Fibroblast of pulmonary artery (primary cell): Measurements from ENCODE around the gene HOXD3.

Source experiments
- DNase-seq: peaks from one replicate; pipeline ENCODE4 v3.0.0-alpha.2; 2010; ENCODE audit warnings: low read depth
- H3K4me3 ChIP-seq: replicated peaks from 2 replicates; pipeline ENCODE4 v1.5.1; 2011; ENCODE audit warnings: low read depth, mild to moderate bottlenecking, control low read depth, low read length, moderate library complexity
- TF ChIP-seq, protein P1 (sequence below): IDR thresholded peaks from 2 replicates; pipeline ENCODE4 v1.5.1; 2011; ENCODE audit warnings: mild to moderate bottlenecking, control low read depth, low read length, inconsistent platforms; ENCODE audit errors: missing control alignments

The HOXD3 gene

DNA sequence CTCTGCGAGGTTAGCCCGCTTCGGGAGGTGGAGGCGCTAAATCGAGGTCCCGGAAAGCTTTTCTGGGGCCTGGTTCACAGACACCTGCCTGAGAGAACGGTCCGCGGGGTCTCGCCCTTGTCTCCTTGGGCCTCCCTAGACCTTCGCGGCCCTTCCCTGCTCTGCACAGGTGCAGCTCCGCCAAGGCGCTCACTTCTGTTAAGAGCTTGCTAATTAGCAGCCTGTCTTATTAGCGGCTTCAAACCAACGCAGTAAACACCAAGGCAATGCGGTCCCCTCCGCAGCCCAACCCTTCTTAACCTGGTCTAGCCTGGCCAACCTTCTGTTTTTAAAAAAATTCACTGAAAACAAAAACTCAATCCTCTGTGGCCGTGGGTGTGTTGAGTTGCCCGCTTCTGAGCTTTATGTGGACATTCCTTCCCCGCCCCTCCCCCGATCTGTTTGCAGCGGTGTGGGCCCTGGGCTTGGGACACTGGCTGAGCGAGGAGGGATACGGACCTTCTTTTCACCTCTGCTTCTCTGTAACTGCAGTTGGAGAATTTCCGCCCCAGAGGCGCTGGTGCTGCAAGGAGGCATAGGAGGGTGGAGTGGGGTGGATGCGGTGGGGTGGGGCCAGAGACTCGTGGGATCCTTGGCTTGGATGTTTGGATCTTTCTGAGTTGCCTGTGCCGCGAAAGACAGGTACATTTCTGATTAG is 9.2 kb upstream of the HOXD3 start:
- no peak overlapping the region for H3K4me3 ChIP-seq
- TF ChIP-seq, protein P1, sequence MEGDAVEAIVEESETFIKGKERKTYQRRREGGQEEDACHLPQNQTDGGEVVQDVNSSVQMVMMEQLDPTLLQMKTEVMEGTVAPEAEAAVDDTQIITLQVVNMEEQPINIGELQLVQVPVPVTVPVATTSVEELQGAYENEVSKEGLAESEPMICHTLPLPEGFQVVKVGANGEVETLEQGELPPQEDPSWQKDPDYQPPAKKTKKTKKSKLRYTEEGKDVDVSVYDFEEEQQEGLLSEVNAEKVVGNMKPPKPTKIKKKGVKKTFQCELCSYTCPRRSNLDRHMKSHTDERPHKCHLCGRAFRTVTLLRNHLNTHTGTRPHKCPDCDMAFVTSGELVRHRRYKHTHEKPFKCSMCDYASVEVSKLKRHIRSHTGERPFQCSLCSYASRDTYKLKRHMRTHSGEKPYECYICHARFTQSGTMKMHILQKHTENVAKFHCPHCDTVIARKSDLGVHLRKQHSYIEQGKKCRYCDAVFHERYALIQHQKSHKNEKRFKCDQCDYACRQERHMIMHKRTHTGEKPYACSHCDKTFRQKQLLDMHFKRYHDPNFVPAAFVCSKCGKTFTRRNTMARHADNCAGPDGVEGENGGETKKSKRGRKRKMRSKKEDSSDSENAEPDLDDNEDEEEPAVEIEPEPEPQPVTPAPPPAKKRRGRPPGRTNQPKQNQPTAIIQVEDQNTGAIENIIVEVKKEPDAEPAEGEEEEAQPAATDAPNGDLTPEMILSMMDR: no peak
- DNase-seq: no peak

GRCh38 chr2:176148751-176149421 is 8.2 kb upstream of the HOXD3 start:
- DNase-seq: no peak
- TF ChIP-seq, protein P1: no peak
- H3K4me3 ChIP-seq: no peak overlapping the region

GRCh38 chr2:176149481-176149938 is 7.6 kb upstream of the HOXD3 start:
- H3K4me3 ChIP-seq: no peak overlapping the region
- DNase-seq: no peak
- TF ChIP-seq, protein P1: no peak

- TF ChIP-seq, protein P1: no peak
- no peak overlapping the region for H3K4me3 ChIP-seq
- DNase-seq: no peak
Measured at GRCh38 chr2:176149939-176150583, 7.0 kb upstream of the HOXD3 start.

DNA sequence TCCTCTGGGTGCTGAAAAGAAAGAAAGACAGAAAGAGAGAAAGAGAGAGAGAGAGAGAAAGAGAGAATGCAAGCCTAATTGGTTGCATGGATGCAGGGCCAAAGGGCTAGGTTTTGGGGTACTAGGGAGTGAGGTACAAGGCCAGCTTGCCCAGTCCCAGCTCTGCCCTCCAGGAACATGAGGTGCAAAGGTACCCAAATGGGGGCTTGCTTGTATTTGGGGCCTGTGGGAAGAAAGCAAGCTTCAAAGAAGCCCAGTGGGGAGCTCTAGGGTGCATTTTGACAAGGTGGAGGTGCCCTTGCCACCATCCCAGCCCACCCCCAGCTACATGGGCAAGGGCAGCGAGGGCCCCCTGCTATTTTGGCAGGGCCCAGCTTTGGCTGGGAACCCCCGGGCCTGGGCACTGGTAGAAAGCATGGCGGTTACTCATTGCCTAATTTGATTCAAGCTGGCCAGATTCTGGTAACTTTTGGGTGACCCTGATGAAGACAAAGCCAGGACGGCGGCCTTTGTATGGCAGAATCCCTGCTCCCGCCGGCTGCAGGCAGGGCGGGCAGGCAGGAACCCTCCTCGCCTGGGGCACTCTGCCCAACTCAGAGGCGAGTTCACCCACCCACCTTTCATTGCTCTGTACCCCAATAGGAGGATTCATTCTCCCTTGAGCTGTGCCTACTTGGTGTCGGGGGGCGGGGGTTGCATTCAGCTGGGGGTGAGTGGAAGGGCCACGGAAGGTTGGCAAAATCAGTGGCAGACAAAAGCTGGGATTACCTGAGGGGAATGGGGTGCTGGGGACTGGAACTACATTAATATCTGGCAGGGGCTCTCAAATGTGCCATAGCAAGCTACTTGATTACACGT is 6.3 kb upstream of the HOXD3 start:
- no peak overlapping the region for H3K4me3 ChIP-seq

More for the DNA sequence above, 6.3 kb upstream of the HOXD3 start:
- no peak for DNase-seq
- TF ChIP-seq, protein P1: no peak
